ENCODE measurements around the gene CORO2B. TPM values are rescaled to one million over a fixed set of nuclear protein-coding genes. Genes with fewer than 3 reads are reported as not detected.

CORO2B gene
- total and polyA plus RNA-seq, 2 experiments from 2014 or later: 1.6 to 4.6 TPM

DNA sequence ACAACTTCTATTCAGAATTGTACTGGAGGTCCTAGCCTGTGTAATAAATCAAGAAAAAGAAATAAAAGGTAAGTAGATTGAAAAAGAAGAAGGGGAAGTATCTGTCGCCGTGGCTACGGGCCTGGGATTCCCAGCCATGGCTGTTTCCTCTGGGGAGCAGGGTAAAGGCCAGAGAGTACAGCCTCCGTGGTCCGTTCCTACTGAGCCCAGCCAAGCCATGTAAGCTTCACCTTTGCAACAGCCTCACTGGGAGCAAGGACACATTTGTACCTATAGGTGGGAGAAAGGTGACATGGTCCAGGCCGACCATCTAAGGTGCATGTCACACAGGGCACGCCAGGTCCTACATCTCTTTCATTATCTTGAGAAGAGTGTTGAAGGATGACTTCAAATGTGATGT lies 170.6 kb downstream of the CORO2B start (continued):
- TF ChIP-seq, protein P1, sequence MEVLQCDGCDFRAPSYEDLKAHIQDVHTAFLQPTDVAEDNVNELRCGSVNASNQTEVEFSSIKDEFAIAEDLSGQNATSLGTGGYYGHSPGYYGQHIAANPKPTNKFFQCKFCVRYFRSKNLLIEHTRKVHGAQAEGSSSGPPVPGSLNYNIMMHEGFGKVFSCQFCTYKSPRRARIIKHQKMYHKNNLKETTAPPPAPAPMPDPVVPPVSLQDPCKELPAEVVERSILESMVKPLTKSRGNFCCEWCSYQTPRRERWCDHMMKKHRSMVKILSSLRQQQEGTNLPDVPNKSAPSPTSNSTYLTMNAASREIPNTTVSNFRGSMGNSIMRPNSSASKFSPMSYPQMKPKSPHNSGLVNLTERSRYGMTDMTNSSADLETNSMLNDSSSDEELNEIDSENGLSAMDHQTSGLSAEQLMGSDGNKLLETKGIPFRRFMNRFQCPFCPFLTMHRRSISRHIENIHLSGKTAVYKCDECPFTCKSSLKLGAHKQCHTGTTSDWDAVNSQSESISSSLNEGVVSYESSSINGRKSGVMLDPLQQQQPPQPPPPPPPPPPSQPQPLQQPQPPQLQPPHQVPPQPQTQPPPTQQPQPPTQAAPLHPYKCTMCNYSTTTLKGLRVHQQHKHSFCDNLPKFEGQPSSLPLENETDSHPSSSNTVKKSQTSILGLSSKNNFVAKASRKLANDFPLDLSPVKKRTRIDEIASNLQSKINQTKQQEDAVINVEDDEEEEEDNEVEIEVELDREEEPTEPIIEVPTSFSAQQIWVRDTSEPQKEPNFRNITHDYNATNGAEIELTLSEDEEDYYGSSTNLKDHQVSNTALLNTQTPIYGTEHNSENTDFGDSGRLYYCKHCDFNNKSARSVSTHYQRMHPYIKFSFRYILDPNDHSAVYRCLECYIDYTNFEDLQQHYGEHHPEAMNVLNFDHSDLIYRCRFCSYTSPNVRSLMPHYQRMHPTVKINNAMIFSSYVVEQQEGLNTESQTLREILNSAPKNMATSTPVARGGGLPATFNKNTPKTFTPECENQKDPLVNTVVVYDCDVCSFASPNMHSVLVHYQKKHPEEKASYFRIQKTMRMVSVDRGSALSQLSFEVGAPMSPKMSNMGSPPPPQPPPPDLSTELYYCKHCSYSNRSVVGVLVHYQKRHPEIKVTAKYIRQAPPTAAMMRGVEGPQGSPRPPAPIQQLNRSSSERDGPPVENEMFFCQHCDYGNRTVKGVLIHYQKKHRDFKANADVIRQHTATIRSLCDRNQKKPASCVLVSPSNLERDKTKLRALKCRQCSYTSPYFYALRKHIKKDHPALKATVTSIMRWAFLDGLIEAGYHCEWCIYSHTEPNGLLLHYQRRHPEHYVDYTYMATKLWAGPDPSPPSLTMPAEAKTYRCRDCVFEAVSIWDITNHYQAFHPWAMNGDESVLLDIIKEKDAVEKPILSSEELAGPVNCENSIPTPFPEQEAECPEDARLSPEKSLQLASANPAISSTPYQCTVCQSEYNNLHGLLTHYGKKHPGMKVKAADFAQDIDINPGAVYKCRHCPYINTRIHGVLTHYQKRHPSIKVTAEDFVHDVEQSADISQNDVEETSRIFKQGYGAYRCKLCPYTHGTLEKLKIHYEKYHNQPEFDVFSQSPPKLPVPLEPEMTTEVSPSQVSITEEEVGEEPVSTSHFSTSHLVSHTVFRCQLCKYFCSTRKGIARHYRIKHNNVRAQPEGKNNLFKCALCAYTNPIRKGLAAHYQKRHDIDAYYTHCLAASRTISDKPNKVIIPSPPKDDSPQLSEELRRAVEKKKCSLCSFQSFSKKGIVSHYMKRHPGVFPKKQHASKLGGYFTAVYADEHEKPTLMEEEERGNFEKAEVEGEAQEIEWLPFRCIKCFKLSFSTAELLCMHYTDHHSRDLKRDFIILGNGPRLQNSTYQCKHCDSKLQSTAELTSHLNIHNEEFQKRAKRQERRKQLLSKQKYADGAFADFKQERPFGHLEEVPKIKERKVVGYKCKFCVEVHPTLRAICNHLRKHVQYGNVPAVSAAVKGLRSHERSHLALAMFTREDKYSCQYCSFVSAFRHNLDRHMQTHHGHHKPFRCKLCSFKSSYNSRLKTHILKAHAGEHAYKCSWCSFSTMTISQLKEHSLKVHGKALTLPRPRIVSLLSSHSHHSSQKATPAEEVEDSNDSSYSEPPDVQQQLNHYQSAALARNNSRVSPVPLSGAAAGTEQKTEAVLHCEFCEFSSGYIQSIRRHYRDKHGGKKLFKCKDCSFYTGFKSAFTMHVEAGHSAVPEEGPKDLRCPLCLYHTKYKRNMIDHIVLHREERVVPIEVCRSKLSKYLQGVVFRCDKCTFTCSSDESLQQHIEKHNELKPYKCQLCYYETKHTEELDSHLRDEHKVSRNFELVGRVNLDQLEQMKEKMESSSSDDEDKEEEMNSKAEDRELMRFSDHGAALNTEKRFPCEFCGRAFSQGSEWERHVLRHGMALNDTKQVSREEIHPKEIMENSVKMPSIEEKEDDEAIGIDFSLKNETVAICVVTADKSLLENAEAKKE (CRISPR knock-in tag; IDR thresholded peaks at IDR 0.05): no peak
- TF ChIP-seq ZNF114 (CRISPR knock-in tag; IDR thresholded peaks at IDR 0.05): no peak
- no peak for TF ChIP-seq EZH2 (IDR thresholded peaks at IDR 0.05; ENCODE audit: low read depth, unreplicated experiment)
- TF ChIP-seq, protein P2, sequence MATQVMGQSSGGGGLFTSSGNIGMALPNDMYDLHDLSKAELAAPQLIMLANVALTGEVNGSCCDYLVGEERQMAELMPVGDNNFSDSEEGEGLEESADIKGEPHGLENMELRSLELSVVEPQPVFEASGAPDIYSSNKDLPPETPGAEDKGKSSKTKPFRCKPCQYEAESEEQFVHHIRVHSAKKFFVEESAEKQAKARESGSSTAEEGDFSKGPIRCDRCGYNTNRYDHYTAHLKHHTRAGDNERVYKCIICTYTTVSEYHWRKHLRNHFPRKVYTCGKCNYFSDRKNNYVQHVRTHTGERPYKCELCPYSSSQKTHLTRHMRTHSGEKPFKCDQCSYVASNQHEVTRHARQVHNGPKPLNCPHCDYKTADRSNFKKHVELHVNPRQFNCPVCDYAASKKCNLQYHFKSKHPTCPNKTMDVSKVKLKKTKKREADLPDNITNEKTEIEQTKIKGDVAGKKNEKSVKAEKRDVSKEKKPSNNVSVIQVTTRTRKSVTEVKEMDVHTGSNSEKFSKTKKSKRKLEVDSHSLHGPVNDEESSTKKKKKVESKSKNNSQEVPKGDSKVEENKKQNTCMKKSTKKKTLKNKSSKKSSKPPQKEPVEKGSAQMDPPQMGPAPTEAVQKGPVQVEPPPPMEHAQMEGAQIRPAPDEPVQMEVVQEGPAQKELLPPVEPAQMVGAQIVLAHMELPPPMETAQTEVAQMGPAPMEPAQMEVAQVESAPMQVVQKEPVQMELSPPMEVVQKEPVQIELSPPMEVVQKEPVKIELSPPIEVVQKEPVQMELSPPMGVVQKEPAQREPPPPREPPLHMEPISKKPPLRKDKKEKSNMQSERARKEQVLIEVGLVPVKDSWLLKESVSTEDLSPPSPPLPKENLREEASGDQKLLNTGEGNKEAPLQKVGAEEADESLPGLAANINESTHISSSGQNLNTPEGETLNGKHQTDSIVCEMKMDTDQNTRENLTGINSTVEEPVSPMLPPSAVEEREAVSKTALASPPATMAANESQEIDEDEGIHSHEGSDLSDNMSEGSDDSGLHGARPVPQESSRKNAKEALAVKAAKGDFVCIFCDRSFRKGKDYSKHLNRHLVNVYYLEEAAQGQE (IDR thresholded peaks at IDR 0.05; ENCODE audit: unreplicated experiment): no peak
- TF ChIP-seq, protein P3, sequence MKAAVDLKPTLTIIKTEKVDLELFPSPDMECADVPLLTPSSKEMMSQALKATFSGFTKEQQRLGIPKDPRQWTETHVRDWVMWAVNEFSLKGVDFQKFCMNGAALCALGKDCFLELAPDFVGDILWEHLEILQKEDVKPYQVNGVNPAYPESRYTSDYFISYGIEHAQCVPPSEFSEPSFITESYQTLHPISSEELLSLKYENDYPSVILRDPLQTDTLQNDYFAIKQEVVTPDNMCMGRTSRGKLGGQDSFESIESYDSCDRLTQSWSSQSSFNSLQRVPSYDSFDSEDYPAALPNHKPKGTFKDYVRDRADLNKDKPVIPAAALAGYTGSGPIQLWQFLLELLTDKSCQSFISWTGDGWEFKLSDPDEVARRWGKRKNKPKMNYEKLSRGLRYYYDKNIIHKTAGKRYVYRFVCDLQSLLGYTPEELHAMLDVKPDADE (IDR thresholded peaks at IDR 0.05): no peak

All from GM23338 (cell line).